Measurements from ENCODE around the gene FOXRED2.

DNA sequence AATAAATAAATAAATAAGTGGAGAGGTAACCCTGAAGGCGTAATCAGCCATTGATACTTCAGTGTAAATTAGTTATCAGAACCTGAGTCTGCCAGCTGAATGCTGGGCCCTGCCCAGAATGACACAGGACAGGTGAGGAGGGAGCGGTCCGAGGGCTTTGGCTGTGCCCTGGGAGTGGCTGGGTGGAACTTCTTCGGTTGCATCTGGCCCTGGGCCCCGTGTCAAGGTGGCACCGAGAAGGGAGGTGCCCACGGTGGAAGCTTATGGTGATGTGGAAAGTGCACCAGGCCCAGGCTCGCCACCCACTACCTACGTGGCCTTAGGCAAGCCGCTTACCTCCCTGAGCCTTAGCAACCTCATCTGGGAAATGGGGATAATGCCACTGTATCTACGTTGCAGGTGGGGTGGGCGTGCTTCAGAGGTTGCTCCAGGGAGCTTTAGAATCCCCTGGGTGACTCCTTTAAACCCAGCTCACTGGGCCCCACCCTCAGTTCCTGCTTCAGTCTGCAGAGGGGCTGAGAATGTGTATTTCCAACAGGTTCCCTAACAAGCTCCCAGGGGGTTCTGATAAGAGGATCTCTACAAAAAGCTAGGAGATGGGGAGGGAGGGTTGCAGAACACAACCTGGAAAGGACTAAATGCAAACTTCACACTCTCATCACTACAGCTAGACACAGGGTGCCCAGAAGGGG is 64.2 kb downstream of the FOXRED2 start:
- TF ChIP-seq, protein P1, sequence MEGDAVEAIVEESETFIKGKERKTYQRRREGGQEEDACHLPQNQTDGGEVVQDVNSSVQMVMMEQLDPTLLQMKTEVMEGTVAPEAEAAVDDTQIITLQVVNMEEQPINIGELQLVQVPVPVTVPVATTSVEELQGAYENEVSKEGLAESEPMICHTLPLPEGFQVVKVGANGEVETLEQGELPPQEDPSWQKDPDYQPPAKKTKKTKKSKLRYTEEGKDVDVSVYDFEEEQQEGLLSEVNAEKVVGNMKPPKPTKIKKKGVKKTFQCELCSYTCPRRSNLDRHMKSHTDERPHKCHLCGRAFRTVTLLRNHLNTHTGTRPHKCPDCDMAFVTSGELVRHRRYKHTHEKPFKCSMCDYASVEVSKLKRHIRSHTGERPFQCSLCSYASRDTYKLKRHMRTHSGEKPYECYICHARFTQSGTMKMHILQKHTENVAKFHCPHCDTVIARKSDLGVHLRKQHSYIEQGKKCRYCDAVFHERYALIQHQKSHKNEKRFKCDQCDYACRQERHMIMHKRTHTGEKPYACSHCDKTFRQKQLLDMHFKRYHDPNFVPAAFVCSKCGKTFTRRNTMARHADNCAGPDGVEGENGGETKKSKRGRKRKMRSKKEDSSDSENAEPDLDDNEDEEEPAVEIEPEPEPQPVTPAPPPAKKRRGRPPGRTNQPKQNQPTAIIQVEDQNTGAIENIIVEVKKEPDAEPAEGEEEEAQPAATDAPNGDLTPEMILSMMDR (IDR thresholded peaks at IDR 0.05), result no peak
- TF ChIP-seq POLR2A (IDR thresholded peaks at IDR 0.05) (no peak), POLR2AphosphoS5 (IDR thresholded peaks at IDR 0.05) (no peak)

Data from stomach (tissue), 4 donors.